ENCODE measurements around the gene CALHM4.
"Not testable (repeated sequence)": the region's sequence is repeated elsewhere in the genome, so short reads cannot be mapped to it uniquely, and the experiment has no call there.

- TF ChIP-seq CTCF (IDR thresholded peaks at IDR 0.05; ENCODE audit: poor library complexity); EZH2 (IDR thresholded peaks at IDR 0.05; ENCODE audit: borderline replicate concordance); EZH2phosphoT487 (IDR thresholded peaks at IDR 0.05; ENCODE audit: low read depth, severe bottlenecking, unreplicated experiment): not testable (repeated sequence)
These were observed 50.4 kb downstream of the CALHM4 start for GRCh38 chr6:116603916-116604315.
